K562 (cell line): Measurements from ENCODE around the gene HEXIM1. TPM values are rescaled to one million over a fixed set of nuclear protein-coding genes. Genes with fewer than 3 reads are reported as not detected.

ENCODE experiments used
- ATAC-seq: fragments of 200-7000 bp; cut with Tn5 transposase; 3 replicates; pipeline ENCODE4 v1.9.1; 2020; ENCODE audit warnings: moderate library complexity
- BruUV-seq: library from RNA; stranded (reverse); fragments of 400-500 nt; replicated peaks from 2 replicates; lab custom pipeline; 2021; lab: Mats Ljungman, UMichigan
- CTCF ChIA-PET: fragments of 300-600 bp; formaldehyde crosslinking; extraction: SDS; loops from one replicate; lab custom pipeline; 2021; ENCODE audit warnings: low intra/inter-chr PET ratio; lab: Yijun Ruan, JAX
- POLR2A ChIA-PET: fragments of 300-600, 350-650 bp; sonication (Branson Sonifier 250); formaldehyde crosslinking; extraction: SDS; loops from one replicate; lab custom pipeline; 2021; ENCODE audit warnings: antibody characterized with exemption, inconsistent platforms; lab: Yijun Ruan, JAX
- DNase-seq, 4 experiments: peaks; one replicate each; pipeline versions ENCODE4 v3.0.0 to v3.0.0-alpha.2; 2011 to 2018; ENCODE audit warnings: low spot score in 3 of 4, mixed read lengths in 3 of 4; ENCODE audit errors: extremely low read depth in 1 of 4
- FAIRE-seq: peaks from 2 replicates; lab custom pipeline; 2011; peaks lifted over from hg19 to GRCh38; lab: Jason Lieb, UNC
- H2AFZ ChIP-seq: 2 replicates; pipeline ENCODE4 v1.6.0; 2011; ENCODE audit warnings: low read depth, low read length, control low read depth, inconsistent platforms
- H3K27ac ChIP-seq: fragments of 200-600 bp; 3 replicates; pipeline ENCODE4 v1.8.0; 2011; ENCODE audit warnings: low read depth, mild to moderate bottlenecking, control low read depth, inconsistent platforms, low read length, moderate library complexity, mixed read lengths; ENCODE audit errors: extremely low read depth
- H3K27me3 ChIP-seq, 2 experiments: fragments of 300-600 bp in 1 of 2; 2 replicates in 1 of 2; 3 replicates in 1 of 2; pipeline versions ENCODE4 v1.6.0 to v1.8.0; 2011; ENCODE audit warnings: inconsistent platforms in 2 of 2, low read length in 2 of 2, mild to moderate bottlenecking in 1 of 2, mixed read lengths in 1 of 2, moderate library complexity in 1 of 2; ENCODE audit not compliant: control insufficient read depth in 2 of 2, insufficient read depth in 2 of 2
- H3K36me3 ChIP-seq: fragments of 300-600 bp; 3 replicates; pipeline ENCODE4 v1.8.0; 2011; ENCODE audit warnings: mild to moderate bottlenecking, low read length, inconsistent platforms; ENCODE audit not compliant: control insufficient read depth, insufficient read depth
- H3K4me1 ChIP-seq, 2 experiments: fragments of 200-600 bp in 1 of 2; replicated peaks in 1 of 2; 2 replicates in 1 of 2; 3 replicates in 1 of 2; pipeline versions ENCODE4 v1.5.1 to v1.8.0; 2011; ENCODE audit warnings: inconsistent platforms in 2 of 2, low read length in 2 of 2, mild to moderate bottlenecking in 1 of 2, mixed read lengths in 1 of 2, moderate library complexity in 1 of 2; ENCODE audit not compliant: control insufficient read depth in 2 of 2, insufficient read depth in 2 of 2
- H3K4me2 ChIP-seq: 2 replicates; pipeline ENCODE4 v1.6.1; 2011; ENCODE audit warnings: low read length, control low read depth, inconsistent platforms, mixed read lengths; ENCODE audit not compliant: insufficient read depth
- H3K4me3 ChIP-seq: fragments of 200-600 bp; sonication (generic), shearing (Covaris generic); 2 replicates; pipeline ENCODE4 v1.5.1; 2016; ENCODE audit warnings: control low read depth, inconsistent platforms
- H3K79me2 ChIP-seq: fragments of 200-600 bp; 3 replicates; pipeline ENCODE4 v1.8.0; 2011; ENCODE audit warnings: low read length, inconsistent platforms; ENCODE audit not compliant: control insufficient read depth, insufficient read depth
- H3K9ac ChIP-seq, 2 experiments: 2 replicates each; pipeline versions ENCODE4 v1.6.0 to v1.6.1; 2011; ENCODE audit warnings: low read depth in 2 of 2, low read length in 2 of 2, control low read depth in 1 of 2, inconsistent platforms in 1 of 2, mild to moderate bottlenecking in 1 of 2, mixed read lengths in 1 of 2; ENCODE audit not compliant: insufficient read depth in 1 of 2
- H3K9me1 ChIP-seq: one replicate; pipeline ENCODE4 v1.6.0; 2011; ENCODE audit warnings: inconsistent platforms, mild to moderate bottlenecking, low read length, moderate library complexity; ENCODE audit not compliant: control insufficient read depth, insufficient read depth
- H3K9me3 ChIP-seq: replicated peaks from 2 replicates; pipeline ENCODE4 v1.5.1; 2011; ENCODE audit warnings: low read depth, low read length, inconsistent platforms; ENCODE audit not compliant: control insufficient read depth, insufficient read depth
- H4K20me1 ChIP-seq: replicated peaks from 2 replicates; pipeline ENCODE4 v1.6.1; 2011; ENCODE audit warnings: low read length, inconsistent platforms, mixed read lengths; ENCODE audit not compliant: control insufficient read depth, insufficient read depth
- BHLHE40 ChIP-seq: IDR thresholded peaks from 2 replicates; pipeline ENCODE4 v1.6.1; 2011; ENCODE audit warnings: low read length, improper control_type of control experiment
- CBFB ChIP-seq: sonication (generic); formaldehyde crosslinking; IDR thresholded peaks from 2 replicates; pipeline ENCODE4 v1.4.0; 2020; ENCODE audit warnings: mild to moderate bottlenecking, missing genetic modification reagents
- EZH2 ChIP-seq: IDR thresholded peaks from 2 replicates; pipeline ENCODE4 v1.6.1; 2012; ENCODE audit warnings: low read depth, mild to moderate bottlenecking, inconsistent platforms, low read length, borderline replicate concordance
- FOXA3 ChIP-seq, 2 experiments: fragments of 450-650 bp in 1 of 2; sonication (generic) in 1 of 2; formaldehyde crosslinking; IDR thresholded peaks in 1 of 2; conservative IDR thresholded peaks in 1 of 2; 2 replicates each; pipeline versions ENCODE4 v1.4.0 to v1.8.0; 2020 to 2022; ENCODE audit warnings: mild to moderate bottlenecking in 2 of 2, missing genetic modification reagents in 1 of 2
- HINFP ChIP-seq: fragments of 450-650 bp; conservative IDR thresholded peaks from 2 replicates; pipeline ENCODE4 v1.6.1; 2016; ENCODE audit warnings: missing genetic modification characterization, low read depth, mild to moderate bottlenecking, control low read depth, missing compliant biosample characterization
- JUNB ChIP-seq: fragments of 450-650 bp; formaldehyde crosslinking; conservative IDR thresholded peaks from 2 replicates; pipeline ENCODE4 v1.4.0; 2020; ENCODE audit warnings: mild to moderate bottlenecking
- MCM2 ChIP-seq: fragments of 450-650 bp; IDR thresholded peaks from 2 replicates; pipeline ENCODE4 v1.6.1; 2017; ENCODE audit warnings: low read depth, mild to moderate bottlenecking
- POLR2B ChIP-seq: fragments of 450-650 bp; IDR thresholded peaks from 2 replicates; pipeline ENCODE4 v1.6.1; 2018; ENCODE audit warnings: low read depth; ENCODE audit not compliant: partially characterized antibody
- RAD51 ChIP-seq: fragments of 450-650 bp; IDR thresholded peaks from 2 replicates; pipeline ENCODE4 v1.7.1; 2016; ENCODE audit warnings: low read depth, mild to moderate bottlenecking, borderline replicate concordance
- TBL1XR1 ChIP-seq, 2 experiments: IDR thresholded peaks; 2 replicates each; pipeline ENCODE4 v1.6.1; 2012; ENCODE audit warnings: improper control_type of control experiment in 2 of 2, low read length in 2 of 2, mild to moderate bottlenecking in 1 of 2
- ZBTB7A ChIP-seq: IDR thresholded peaks from 2 replicates; pipeline ENCODE4 v1.6.1; 2011; ENCODE audit warnings: low read depth, mild to moderate bottlenecking, low read length, moderate library complexity, borderline replicate concordance; ENCODE audit not compliant: control insufficient read depth
- ZNF121 ChIP-seq: sonication (generic); formaldehyde crosslinking; conservative IDR thresholded peaks from 2 replicates; pipeline ENCODE4 v1.8.0; 2022; ENCODE audit warnings: missing genetic modification reagents
- ZNF124 ChIP-seq: sonication (generic); formaldehyde crosslinking; IDR thresholded peaks from 2 replicates; pipeline ENCODE4 v1.8.1; 2022; ENCODE audit warnings: missing genetic modification reagents
- ZNF512 ChIP-seq: IDR thresholded peaks from 2 replicates; pipeline ENCODE4 v1.6.1; 2016; ENCODE audit warnings: missing genetic modification characterization, missing compliant biosample characterization
- WGBS: fragments of 100-300 bp; shearing (Covaris generic); methylation state at CpG from one replicate; pipeline ENCODE4 v1.1.6; 2016; ENCODE audit warnings: low coverage, mixed read lengths; ENCODE audit not compliant: insufficient coverage; ENCODE audit errors: missing lambda C conversion rate; 5-methylcytosine and 5-hydroxymethylcytosine counted together
- in situ Hi-C: fragments of 300-500 bp; cut with MboI; formaldehyde crosslinking; loops from 4 replicates; pipeline ENCODE4 v1.15.0; 2018; ENCODE audit warnings: inconsistent platforms, mixed read lengths
- intact Hi-C: fragments of 100-400 bp; cut with micrococcal nuclease; formaldehyde crosslinking; loops from 2 replicates; pipeline ENCODE4 v1.14.2; 2022
- polyA plus RNA-seq, 8 experiments: library from polyadenylated mRNA; depleted of rRNA in 4 of 8; stranded (reverse) in 5 of 8; unstranded in 3 of 8; fragments of >200 nt; fragmentation: Nextera tagmentation in 2 of 8; fragmentation: Illumina TruSeq in 1 of 8; extraction: Ambion mirVana in 2 of 8; extraction: Trizol in 1 of 8; gene quantifications; 2 replicates each; pipeline versions ENCODE4 v1.2.1 to v1.2.3, GENCODE V29; 2011 to 2014; ENCODE audit warnings: inconsistent platforms in 1 of 8, missing spikeins in 1 of 8
- total RNA-seq, 7 experiments: library from RNA; depleted of rRNA in 6 of 7; stranded (reverse); fragments of >200 nt in 6 of 7; fragmentation: Illumina TruSeq in 2 of 7; extraction: Trizol in 2 of 7; gene quantifications; 2 replicates each; pipeline versions ENCODE4 v1.2.1 to v1.2.3, GENCODE V29; 2011 to 2021; ENCODE audit warnings: low replicate concordance in 1 of 7
- TF ChIP-seq, protein P1 (sequence below): sonication (generic); formaldehyde crosslinking; IDR thresholded peaks from 2 replicates; pipeline ENCODE4 v1.8.1; 2023; ENCODE audit warnings: mild to moderate bottlenecking, missing genetic modification reagents
- TF ChIP-seq, protein P2 (sequence below): fragments of 450-650 bp; IDR thresholded peaks from 2 replicates; pipeline ENCODE4 v1.6.1; 2016; ENCODE audit warnings: antibody characterized with exemption

HEXIM1 gene
- total and polyA plus RNA-seq, 9 of the 15 experiments (the other 6 are each of a cell fraction or from before 2014, with no cell fraction given) = 1.4 to 28.3 (median 9.1) TPM

GRCh38 chr17:45127207-45127547, 21.1 kb upstream of the HEXIM1 start:
- ChIA-PET CTCF (no interaction called here), POLR2A (interaction anchor here (0.6 to 5.2 kb wide), 5 partner anchors 19 to 751 kb away, joined by 3 to 48 read pairs (median 3); partner anchors contain the start of gene HEXIM1)
- 46% methylated on average over 8 of the region's 8 CpGs for WGBS
- no peaks in the 10 kb centered on the region for H3K36me3 ChIP-seq
- no peaks in the 10 kb centered on the region; the same call in 2 of the 3 replicates for H3K79me2 ChIP-seq
- H3K27me3 ChIP-seq = no peaks in the 10 kb centered on the region
- no peak overlapping the region; the same call in 2 of the 3 replicates for H3K27ac ChIP-seq
- H3K9ac ChIP-seq = peak overlapping the region in 1 of 2 experiments; percentile 80; a peak in 3 of 4 replicates
- FAIRE-seq = no peak
- no peak overlapping the region for H3K4me3 ChIP-seq
- H3K4me2 ChIP-seq = no peak overlapping the region
- peak in 1 of 4 experiments; percentile 41 for DNase-seq
- H3K9me3 ChIP-seq = no peaks in the 10 kb centered on the region
- in situ Hi-C loops = no loop called here
- peaks cover 6% of the 10 kb centered on the region; the same call in 1 of the 2 replicates for H4K20me1 ChIP-seq
- no peak for ATAC-seq
- H3K9me1 ChIP-seq = no peaks in the 10 kb centered on the region
- intact Hi-C loops = loop anchor here (10.0 kb wide), 1 partner anchor 112 kb away; no protein-coding TSS in a partner anchor
- BruUV-seq = no TSS peak
- H2AFZ ChIP-seq = peak overlapping the region; percentile 10
- H3K4me1 ChIP-seq = peaks cover 45 to 60% of the 10 kb centered on the region in 2 experiments
- TF ChIP-seq FOXA3 (CRISPR knock-in tag; conservative IDR thresholded peaks at IDR 0.05 in 1 of 2, IDR thresholded peaks at IDR 0.05 in 1 of 2) (no peak), ZBTB7A (no peak; the same call in 1 of the 2 replicates), HINFP (tag) (no peak), TBL1XR1 (IDR thresholded peaks at IDR 0.05; ENCODE audit: low read length in 2 of 2) (no peak), POLR2B (no peak), ZNF512 (tag) (no peak), EZH2 (no peak), BHLHE40 (peak; percentile 26; the same call in 1 of the 2 replicates), CBFB (CRISPR knock-in tag) (no peak), JUNB (no peak), ZNF121 (CRISPR knock-in tag) (no peak), ZNF124 (CRISPR knock-in tag) (no peak), MCM2 (no peak), RAD51 (no peak)
- TF ChIP-seq, protein P1, sequence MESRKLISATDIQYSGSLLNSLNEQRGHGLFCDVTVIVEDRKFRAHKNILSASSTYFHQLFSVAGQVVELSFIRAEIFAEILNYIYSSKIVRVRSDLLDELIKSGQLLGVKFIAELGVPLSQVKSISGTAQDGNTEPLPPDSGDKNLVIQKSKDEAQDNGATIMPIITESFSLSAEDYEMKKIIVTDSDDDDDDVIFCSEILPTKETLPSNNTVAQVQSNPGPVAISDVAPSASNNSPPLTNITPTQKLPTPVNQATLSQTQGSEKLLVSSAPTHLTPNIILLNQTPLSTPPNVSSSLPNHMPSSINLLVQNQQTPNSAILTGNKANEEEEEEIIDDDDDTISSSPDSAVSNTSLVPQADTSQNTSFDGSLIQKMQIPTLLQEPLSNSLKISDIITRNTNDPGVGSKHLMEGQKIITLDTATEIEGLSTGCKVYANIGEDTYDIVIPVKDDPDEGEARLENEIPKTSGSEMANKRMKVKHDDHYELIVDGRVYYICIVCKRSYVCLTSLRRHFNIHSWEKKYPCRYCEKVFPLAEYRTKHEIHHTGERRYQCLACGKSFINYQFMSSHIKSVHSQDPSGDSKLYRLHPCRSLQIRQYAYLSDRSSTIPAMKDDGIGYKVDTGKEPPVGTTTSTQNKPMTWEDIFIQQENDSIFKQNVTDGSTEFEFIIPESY = peak; percentile 53; the same call in 1 of the 2 replicates
- TF ChIP-seq, protein P2, sequence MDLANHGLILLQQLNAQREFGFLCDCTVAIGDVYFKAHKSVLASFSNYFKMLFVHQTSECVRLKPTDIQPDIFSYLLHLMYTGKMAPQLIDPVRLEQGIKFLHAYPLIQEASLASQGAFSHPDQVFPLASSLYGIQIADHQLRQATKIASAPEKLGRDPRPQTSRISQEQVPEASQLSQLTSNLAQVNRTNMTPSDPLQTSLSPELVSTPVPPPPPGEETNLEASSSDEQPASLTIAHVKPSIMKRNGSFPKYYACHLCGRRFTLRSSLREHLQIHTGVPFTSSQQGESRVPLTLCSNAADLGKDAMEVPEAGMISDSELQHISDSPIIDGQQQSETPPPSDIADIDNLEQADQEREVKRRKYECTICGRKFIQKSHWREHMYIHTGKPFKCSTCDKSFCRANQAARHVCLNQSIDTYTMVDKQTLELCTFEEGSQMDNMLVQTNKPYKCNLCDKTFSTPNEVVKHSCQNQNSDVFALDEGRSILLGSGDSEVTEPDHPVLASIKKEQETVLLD = no peak
